Panc1 (cell line): ENCODE measurements around the gene MRPS27. TPM values are rescaled to one million over a fixed set of nuclear protein-coding genes. Genes with fewer than 3 reads are reported as not detected.

ENCODE experiments used
- ATAC-seq: fragments of 200-7000 bp; cut with Tn5 transposase; 2 replicates; pipeline ENCODE4 v1.9.1; 2020; ENCODE audit warnings: mild to moderate bottlenecking, moderate library complexity
- BruUV-seq: library from RNA; stranded (reverse); fragments of 400-500 nt; replicated peaks from 2 replicates; lab custom pipeline; 2021; lab: Mats Ljungman, UMichigan
- CTCF ChIA-PET: fragments of 300-600 bp; sonication (Branson Sonifier 250); formaldehyde crosslinking; loops from one replicate; lab custom pipeline; 2022; ENCODE audit warnings: antibody characterized with exemption; lab: Charles Lee
- POLR2A ChIA-PET: fragments of 300-600 bp; sonication (Branson Sonifier 250); formaldehyde crosslinking; loops from one replicate; lab custom pipeline; 2022; ENCODE audit warnings: antibody characterized with exemption; lab: Charles Lee
- DNase-seq: peaks from one replicate; pipeline ENCODE4 v3.0.0-alpha.2; 2010; ENCODE audit warnings: low read depth, low spot score
- H3K27ac ChIP-seq: 2 replicates; pipeline ENCODE4 v1.5.1; 2011; ENCODE audit warnings: mild to moderate bottlenecking, low read length, inconsistent platforms
- H3K27me3 ChIP-seq: fragments of 200-500 bp; sonication (Bioruptor generic); 2 replicates; pipeline ENCODE4 v1.6.0; 2014; ENCODE audit warnings: low read length, inconsistent platforms; ENCODE audit not compliant: control insufficient read depth, insufficient read depth
- H3K36me3 ChIP-seq: fragments of 200-500 bp; sonication (Bioruptor generic); 2 replicates; pipeline ENCODE4 v1.5.1; 2014; ENCODE audit warnings: inconsistent platforms, mild to moderate bottlenecking, low read length, moderate library complexity; ENCODE audit not compliant: control insufficient read depth, insufficient read depth
- H3K4me1 ChIP-seq: 2 replicates; pipeline ENCODE4 v1.5.1; 2011; ENCODE audit warnings: inconsistent platforms, mild to moderate bottlenecking, low read length, moderate library complexity; ENCODE audit not compliant: control insufficient read depth, insufficient read depth
- H3K4me3 ChIP-seq, 2 experiments: 2 replicates each; pipeline ENCODE4 v1.5.1; 2011 to 2012; ENCODE audit warnings: low read depth in 2 of 2, low read length in 2 of 2, mild to moderate bottlenecking in 2 of 2, inconsistent platforms in 1 of 2, moderate library complexity in 1 of 2
- H3K9me3 ChIP-seq: fragments of 200-500 bp; sonication (Bioruptor generic); 2 replicates; pipeline ENCODE4 v1.5.1; 2014; ENCODE audit warnings: low read depth, mild to moderate bottlenecking, inconsistent platforms, low read length, moderate library complexity; ENCODE audit not compliant: control insufficient read depth, insufficient read depth
- POLR2AphosphoS5 ChIP-seq: IDR thresholded peaks from 2 replicates; pipeline ENCODE4 v1.6.1; 2012; ENCODE audit warnings: mild to moderate bottlenecking, low read depth, low read length, moderate library complexity
- SIN3A ChIP-seq: IDR thresholded peaks from 2 replicates; pipeline ENCODE4 v1.6.1; 2012; ENCODE audit warnings: low read depth, mild to moderate bottlenecking, low read length, moderate library complexity, borderline replicate concordance; ENCODE audit not compliant: insufficient read depth
- TCF7L2 ChIP-seq: IDR thresholded peaks from 2 replicates; pipeline ENCODE4 v1.6.1; 2011; ENCODE audit warnings: mild to moderate bottlenecking, low read depth, low read length, inconsistent platforms
- in situ Hi-C: cut with HindIII; loops from 2 replicates; pipeline ENCODE4 v1.10.0; 2016; ENCODE audit warnings: low sequenced_read_pairs, low pct_unique_long_range_greater_than_20kb
- intact Hi-C: fragments of 100-400 bp; cut with micrococcal nuclease; formaldehyde crosslinking; loops from one replicate; pipeline ENCODE4 v1.10.0; 2022; ENCODE audit not compliant: unreplicated experiment
- total RNA-seq: library from RNA; stranded (reverse); gene quantifications from one replicate; pipeline ENCODE4 v1.2.1, GENCODE V29; 2021; ENCODE audit not compliant: unreplicated experiment
- TF ChIP-seq, protein P1 (sequence below): fragments of 450-650 bp; IDR thresholded peaks from 2 replicates; pipeline ENCODE4 v1.5.1; 2017; ENCODE audit warnings: mild to moderate bottlenecking
- TF ChIP-seq, protein P2 (sequence below), 2 experiments: IDR thresholded peaks; 2 replicates each; pipeline ENCODE4 v1.6.1; 2011 to 2012; ENCODE audit warnings: low read depth in 2 of 2, control low read depth in 1 of 2, low read length in 1 of 2, mild to moderate bottlenecking in 1 of 2, moderate library complexity in 1 of 2; ENCODE audit not compliant: insufficient read depth in 1 of 2

The MRPS27 gene
- total RNA-seq, 1 experiment from 2014 or later: 67.2 TPM

DNA sequence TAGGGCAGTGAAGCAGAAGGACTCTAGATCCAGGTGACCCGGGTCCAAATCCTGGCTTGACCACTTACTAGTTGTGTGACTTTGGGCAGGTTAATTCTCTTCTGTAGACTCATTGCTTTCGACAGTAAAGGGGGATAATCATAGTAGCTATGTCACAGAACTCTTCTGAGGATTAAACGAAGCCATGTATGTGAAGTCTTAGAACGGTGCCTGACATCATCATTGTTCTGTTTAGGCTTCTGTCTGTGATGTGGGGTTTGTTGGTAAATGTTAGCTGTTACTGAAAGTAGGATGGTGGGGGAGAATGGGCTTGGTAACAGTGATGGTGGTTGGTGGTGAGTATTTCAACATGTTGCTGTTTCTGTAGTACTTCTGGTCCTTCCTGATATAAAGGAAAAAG, 139.1 kb downstream of the MRPS27 start:
- H3K36me3 ChIP-seq: no peaks in the 10 kb centered on the region
- TF ChIP-seq, protein P1, sequence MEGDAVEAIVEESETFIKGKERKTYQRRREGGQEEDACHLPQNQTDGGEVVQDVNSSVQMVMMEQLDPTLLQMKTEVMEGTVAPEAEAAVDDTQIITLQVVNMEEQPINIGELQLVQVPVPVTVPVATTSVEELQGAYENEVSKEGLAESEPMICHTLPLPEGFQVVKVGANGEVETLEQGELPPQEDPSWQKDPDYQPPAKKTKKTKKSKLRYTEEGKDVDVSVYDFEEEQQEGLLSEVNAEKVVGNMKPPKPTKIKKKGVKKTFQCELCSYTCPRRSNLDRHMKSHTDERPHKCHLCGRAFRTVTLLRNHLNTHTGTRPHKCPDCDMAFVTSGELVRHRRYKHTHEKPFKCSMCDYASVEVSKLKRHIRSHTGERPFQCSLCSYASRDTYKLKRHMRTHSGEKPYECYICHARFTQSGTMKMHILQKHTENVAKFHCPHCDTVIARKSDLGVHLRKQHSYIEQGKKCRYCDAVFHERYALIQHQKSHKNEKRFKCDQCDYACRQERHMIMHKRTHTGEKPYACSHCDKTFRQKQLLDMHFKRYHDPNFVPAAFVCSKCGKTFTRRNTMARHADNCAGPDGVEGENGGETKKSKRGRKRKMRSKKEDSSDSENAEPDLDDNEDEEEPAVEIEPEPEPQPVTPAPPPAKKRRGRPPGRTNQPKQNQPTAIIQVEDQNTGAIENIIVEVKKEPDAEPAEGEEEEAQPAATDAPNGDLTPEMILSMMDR: no peak
- no peak for TF ChIP-seq TCF7L2
- no peak for TF ChIP-seq POLR2AphosphoS5
- intact Hi-C loops: no loop called here
- ChIA-PET CTCF (no interaction called here), POLR2A (no interaction called here)
- DNase-seq (no peak), ATAC-seq (no peak)
- H3K4me1 ChIP-seq: peaks cover 14% of the 10 kb centered on the region; the same call in 1 of the 2 replicates
- BruUV-seq: no TSS peak
- H3K27me3 ChIP-seq: no peaks in the 10 kb centered on the region
- H3K27ac ChIP-seq: no peak overlapping the region
- in situ Hi-C loops: no loop called here
- H3K9me3 ChIP-seq: no peaks in the 10 kb centered on the region
- no peak overlapping the region for H3K4me3 ChIP-seq

DNA sequence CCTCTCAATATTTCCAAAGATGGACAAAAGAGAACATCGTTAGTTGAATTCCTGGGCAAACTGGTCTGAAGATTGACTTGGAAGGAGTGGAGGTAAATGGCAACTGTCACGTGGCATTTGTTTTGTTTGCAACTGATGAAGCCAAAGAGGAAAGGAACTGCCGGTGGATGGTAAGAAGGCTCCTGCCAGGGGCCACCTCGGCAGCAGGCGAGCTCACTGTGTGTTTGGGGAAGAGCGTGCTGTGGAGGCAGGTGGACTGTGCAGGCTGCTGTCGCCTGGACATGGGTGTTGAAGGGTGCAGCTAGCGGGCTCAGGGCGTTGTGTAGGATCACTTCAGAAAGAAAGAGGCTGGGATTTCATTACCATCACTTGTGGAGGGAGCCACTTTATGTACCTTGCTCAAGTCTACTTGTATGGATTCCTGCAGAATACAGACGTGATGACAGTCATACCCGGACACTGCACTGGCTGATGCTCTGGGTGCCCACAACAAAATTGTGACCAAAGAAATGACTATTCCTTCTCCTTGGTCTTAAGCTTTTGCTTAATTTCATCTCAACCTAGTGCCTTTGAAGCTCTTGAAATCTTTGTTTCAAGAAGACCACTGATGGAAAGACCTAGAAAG, 140.1 kb downstream of the MRPS27 start:
- ChIA-PET POLR2A (no interaction called here), CTCF (no interaction called here)
- no TSS peak for BruUV-seq
- Histone ChIP-seq H3K4me3 (no peak overlapping the region), H3K36me3 (no peaks in the 10 kb centered on the region), H3K27me3 (no peaks in the 10 kb centered on the region), H3K9me3 (no peaks in the 10 kb centered on the region), H3K4me1 (peaks cover 14% of the 10 kb centered on the region; the same call in 1 of the 2 replicates), H3K27ac (no peak overlapping the region)
- DNase-seq: no peak
- no peak for ATAC-seq
- intact Hi-C loops: no loop called here
- TF ChIP-seq, protein P2, sequence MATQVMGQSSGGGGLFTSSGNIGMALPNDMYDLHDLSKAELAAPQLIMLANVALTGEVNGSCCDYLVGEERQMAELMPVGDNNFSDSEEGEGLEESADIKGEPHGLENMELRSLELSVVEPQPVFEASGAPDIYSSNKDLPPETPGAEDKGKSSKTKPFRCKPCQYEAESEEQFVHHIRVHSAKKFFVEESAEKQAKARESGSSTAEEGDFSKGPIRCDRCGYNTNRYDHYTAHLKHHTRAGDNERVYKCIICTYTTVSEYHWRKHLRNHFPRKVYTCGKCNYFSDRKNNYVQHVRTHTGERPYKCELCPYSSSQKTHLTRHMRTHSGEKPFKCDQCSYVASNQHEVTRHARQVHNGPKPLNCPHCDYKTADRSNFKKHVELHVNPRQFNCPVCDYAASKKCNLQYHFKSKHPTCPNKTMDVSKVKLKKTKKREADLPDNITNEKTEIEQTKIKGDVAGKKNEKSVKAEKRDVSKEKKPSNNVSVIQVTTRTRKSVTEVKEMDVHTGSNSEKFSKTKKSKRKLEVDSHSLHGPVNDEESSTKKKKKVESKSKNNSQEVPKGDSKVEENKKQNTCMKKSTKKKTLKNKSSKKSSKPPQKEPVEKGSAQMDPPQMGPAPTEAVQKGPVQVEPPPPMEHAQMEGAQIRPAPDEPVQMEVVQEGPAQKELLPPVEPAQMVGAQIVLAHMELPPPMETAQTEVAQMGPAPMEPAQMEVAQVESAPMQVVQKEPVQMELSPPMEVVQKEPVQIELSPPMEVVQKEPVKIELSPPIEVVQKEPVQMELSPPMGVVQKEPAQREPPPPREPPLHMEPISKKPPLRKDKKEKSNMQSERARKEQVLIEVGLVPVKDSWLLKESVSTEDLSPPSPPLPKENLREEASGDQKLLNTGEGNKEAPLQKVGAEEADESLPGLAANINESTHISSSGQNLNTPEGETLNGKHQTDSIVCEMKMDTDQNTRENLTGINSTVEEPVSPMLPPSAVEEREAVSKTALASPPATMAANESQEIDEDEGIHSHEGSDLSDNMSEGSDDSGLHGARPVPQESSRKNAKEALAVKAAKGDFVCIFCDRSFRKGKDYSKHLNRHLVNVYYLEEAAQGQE (IDR thresholded peaks at IDR 0.05; ENCODE audit: insufficient read depth in 1 of 2, low read depth in 2 of 2, low read length in 1 of 2): no peak
- TF ChIP-seq, protein P1: no peak
- TF ChIP-seq TCF7L2 (no peak), SIN3A (no peak)
- in situ Hi-C loops: no loop called here
